A549 (cell line): ENCODE results near the gene BRAT1. TPM values are rescaled to one million over a fixed set of nuclear protein-coding genes. Genes with fewer than 3 reads are reported as not detected.

Experiments
- ATAC-seq, 2 experiments: fragments of 200-7000 bp in 1 of 2; fragments of >200 bp in 1 of 2; cut with Nextera tagmentation in 1 of 2; cut with Tn5 transposase in 1 of 2; 3 replicates each; pipeline versions ENCODE4 v1.8.0 to v1.9.1; 2018 to 2020; ENCODE audit warnings: mild to moderate bottlenecking in 1 of 2, moderate library complexity in 1 of 2
- CTCF ChIA-PET: fragments of 300-600 bp; sonication (Branson Sonifier 250); formaldehyde crosslinking; extraction: SDS; loops from one replicate; lab custom pipeline; 2021; ENCODE audit warnings: antibody characterized with exemption, inconsistent platforms; lab: Yijun Ruan, JAX
- POLR2A ChIA-PET: fragments of 350-600 bp; formaldehyde crosslinking; extraction: SDS; loops from one replicate; lab custom pipeline; 2021; ENCODE audit warnings: antibody characterized with exemption, inconsistent platforms; lab: Yijun Ruan, JAX
- DNase-seq, 2 experiments: peaks; one replicate each; pipeline versions ENCODE4 v3.0.0 to v3.0.0-alpha.2; 2011 to 2016; ENCODE audit warnings: low read depth in 1 of 2, low spot score in 1 of 2
- FAIRE-seq: peaks from 2 replicates; lab custom pipeline; 2011; peaks lifted over from hg19 to GRCh38; lab: Jason Lieb, UNC
- H3K27ac ChIP-seq, 2 experiments: fragments of >200 bp; sonication (Bioruptor Twin); formaldehyde crosslinking; 3 replicates each; pipeline ENCODE4 v1.5.1; 2016 to 2017
- H3K4me1 ChIP-seq: fragments of >200 bp; sonication (Bioruptor Twin); formaldehyde crosslinking; 3 replicates; pipeline ENCODE4 v1.6.1; 2016
- H3K4me2 ChIP-seq: fragments of >200 bp; sonication (Bioruptor Twin); formaldehyde crosslinking; 3 replicates; pipeline ENCODE4 v1.6.1; 2016
- H3K4me3 ChIP-seq: fragments of >200 bp; sonication (Bioruptor Twin); formaldehyde crosslinking; 3 replicates; pipeline ENCODE4 v1.5.1; 2016
- H3K9me3 ChIP-seq: fragments of >200 bp; sonication (Bioruptor Twin); formaldehyde crosslinking; 3 replicates; pipeline ENCODE4 v1.6.1; 2016
- ATOH8 ChIP-seq: fragments of 250-450 bp; sonication (Bioruptor Pico); IDR thresholded peaks from 2 replicates; pipeline ENCODE4 v1.5.0; 2020; ENCODE audit warnings: low read depth, mild to moderate bottlenecking, moderate library complexity
- BCL3 ChIP-seq: fragments of >200 bp; sonication (Bioruptor Twin); formaldehyde crosslinking; IDR thresholded peaks from 3 replicates; pipeline ENCODE4 v1.6.1; 2016
- CBX2 ChIP-seq: fragments of 200-600 bp; sonication (generic); IDR thresholded peaks from 2 replicates; pipeline ENCODE4 v1.6.1; 2016; ENCODE audit warnings: low read depth, mild to moderate bottlenecking, borderline replicate concordance
- CBX8 ChIP-seq: fragments of 200-600 bp; sonication (generic); IDR thresholded peaks from 2 replicates; pipeline ENCODE4 v1.6.1; 2016
- CHD2 ChIP-seq: fragments of 150-350 bp; IDR thresholded peaks from 2 replicates; pipeline ENCODE4 v1.6.1; 2014; ENCODE audit warnings: low read length; ENCODE audit not compliant: partially characterized antibody
- CTCF ChIP-seq: fragments of >200 bp; sonication (Bioruptor Twin); formaldehyde crosslinking; IDR thresholded peaks from 3 replicates; pipeline ENCODE4 v1.5.1; 2016
- EHF ChIP-seq: fragments of 250-450 bp; sonication (Bioruptor Pico); IDR thresholded peaks from 2 replicates; pipeline ENCODE4 v1.5.0; 2020; ENCODE audit warnings: mild to moderate bottlenecking
- ELK1 ChIP-seq: fragments of 150-350 bp; IDR thresholded peaks from 2 replicates; pipeline ENCODE4 v1.6.1; 2014; ENCODE audit warnings: low read depth, mild to moderate bottlenecking, low read length
- FOSL2 ChIP-seq, 2 experiments: fragments of 450-650 bp in 1 of 2; fragments of >200 bp in 1 of 2; sonication (Bioruptor Twin) in 1 of 2; formaldehyde crosslinking; IDR thresholded peaks; 2 replicates each; pipeline versions ENCODE4 v1.5.0 to v1.6.1; 2016 to 2020; ENCODE audit warnings: mild to moderate bottlenecking in 1 of 2, moderate library complexity in 1 of 2
- GATA3 ChIP-seq: IDR thresholded peaks from 2 replicates; pipeline ENCODE4 v1.6.1; 2012; ENCODE audit warnings: borderline replicate concordance
- HDAC2 ChIP-seq: fragments of 200-600 bp; sonication (generic); IDR thresholded peaks from 2 replicates; pipeline ENCODE4 v1.6.1; 2016
- HOXB5 ChIP-seq: fragments of 250-450 bp; sonication (Bioruptor Pico); IDR thresholded peaks from 2 replicates; pipeline ENCODE4 v1.5.0; 2020; ENCODE audit warnings: mild to moderate bottlenecking, moderate library complexity
- JUN ChIP-seq, 2 experiments: fragments of >200 bp; sonication (Bioruptor Twin); formaldehyde crosslinking; IDR thresholded peaks; 2 replicates in 1 of 2; 3 replicates in 1 of 2; pipeline ENCODE4 v1.6.1; 2016 to 2017
- JUNB ChIP-seq: fragments of >200 bp; sonication (Bioruptor Twin); formaldehyde crosslinking; IDR thresholded peaks from 2 replicates; pipeline ENCODE4 v1.6.1; 2016
- KDM5A ChIP-seq: fragments of 200-600 bp; sonication (generic); IDR thresholded peaks from 2 replicates; pipeline ENCODE4 v1.6.1; 2016; ENCODE audit warnings: antibody characterized with exemption, mild to moderate bottlenecking
- MAFK ChIP-seq: fragments of 450-650 bp; IDR thresholded peaks from 2 replicates; pipeline ENCODE4 v1.6.1; 2014; ENCODE audit not compliant: partially characterized antibody
- NPAS2 ChIP-seq: fragments of 250-450 bp; sonication (Bioruptor Pico); IDR thresholded peaks from 2 replicates; pipeline ENCODE4 v1.8.0; 2022; ENCODE audit warnings: mild to moderate bottlenecking, moderate library complexity, borderline replicate concordance
- NR3C1 ChIP-seq: fragments of >200 bp; sonication (Bioruptor Twin); formaldehyde crosslinking; IDR thresholded peaks from 3 replicates; pipeline ENCODE4 v1.6.1; 2017
- RAD21 ChIP-seq, 2 experiments: fragments of >200 bp in 1 of 2; sonication (Bioruptor Twin) in 1 of 2; formaldehyde crosslinking in 1 of 2; IDR thresholded peaks in 1 of 2; conservative IDR thresholded peaks in 1 of 2; 2 replicates in 1 of 2; 3 replicates in 1 of 2; pipeline ENCODE4 v1.6.1; 2012 to 2018; ENCODE audit warnings: inconsistent platforms in 1 of 2
- RCOR1 ChIP-seq: fragments of 150-350 bp; IDR thresholded peaks from 2 replicates; pipeline ENCODE4 v1.6.1; 2014; ENCODE audit warnings: antibody characterized with exemption, low read length, low read depth
- REST ChIP-seq: fragments of 200-600 bp; sonication (generic); IDR thresholded peaks from 2 replicates; pipeline ENCODE4 v1.6.1; 2016; ENCODE audit warnings: antibody characterized with exemption, mild to moderate bottlenecking, moderate library complexity
- RFX5 ChIP-seq: fragments of 450-650 bp; IDR thresholded peaks from 2 replicates; pipeline ENCODE4 v1.7.1; 2014; ENCODE audit warnings: antibody characterized with exemption, mild to moderate bottlenecking, moderate library complexity
- SREBF2 ChIP-seq: fragments of 450-650 bp; IDR thresholded peaks from 2 replicates; pipeline ENCODE4 v1.6.1; 2014; ENCODE audit warnings: mild to moderate bottlenecking, moderate library complexity
- ZFP36 ChIP-seq: fragments of 450-650 bp; IDR thresholded peaks from 2 replicates; pipeline ENCODE4 v1.6.1; 2014; ENCODE audit warnings: borderline replicate concordance; ENCODE audit not compliant: partially characterized antibody
- WGBS: methylation state at CpG from one replicate; pipeline ENCODE4 v1.1.6; 2017; ENCODE audit errors: missing lambda C conversion rate; 5-methylcytosine and 5-hydroxymethylcytosine counted together
- polyA plus RNA-seq, 4 experiments: library from polyadenylated mRNA; depleted of rRNA in 3 of 4; stranded (reverse); fragments of >200 nt; fragmentation: RNase III in 1 of 4; extraction: RNeasy Plus Mini Kit Qiagen cat#74134 plus additional on column Dnase treatment in 1 of 4; gene quantifications; 2 replicates in 3 of 4; 3 replicates in 1 of 4; pipeline ENCODE4 v1.2.3, GENCODE V29; 2011 to 2017

The BRAT1 gene
- polyA plus RNA-seq, 2 of the 4 experiments (the other 2 are of a cell fraction) = 11.9 to 25.6 TPM

GRCh38 chr7:2595258-2595860 is 40.0 kb upstream of the BRAT1 start:
- no peak for ATAC-seq
- H3K4me2 ChIP-seq = no peak overlapping the region
- TF ChIP-seq GATA3 (no peak), REST (no peak), NPAS2 (no peak), RAD21 (conservative IDR thresholded peaks at IDR 0.05 in 1 of 2, IDR thresholded peaks at IDR 0.05 in 1 of 2) (no peak), CBX2 (no peak), CHD2 (no peak), SREBF2 (no peak), MAFK (no peak), CTCF (no peak), CBX8 (no peak), EHF (CRISPR knock-in tag) (no peak), ELK1 (no peak), ATOH8 (no peak), HOXB5 (CRISPR knock-in tag) (no peak), HDAC2 (no peak), RFX5 (no peak), JUNB (no peak), JUN (IDR thresholded peaks at IDR 0.05) (no peak), ZFP36 (no peak)
- 92% methylated on average over 24 of the region's 27 CpGs for WGBS
- DNase-seq = no peak
- H3K27ac ChIP-seq = no peak overlapping the region
- H3K4me1 ChIP-seq = no peaks in the 10 kb centered on the region
- ChIA-PET POLR2A (no interaction called here), CTCF (interaction anchor here (1.3 to 1.5 kb wide), 2 partner anchors 14 to 125 kb away, joined by 3 read pairs; no protein-coding TSS in a partner anchor)
- H3K4me3 ChIP-seq = no peak overlapping the region
- no peak for FAIRE-seq
- H3K9me3 ChIP-seq = no peaks in the 10 kb centered on the region

- Histone ChIP-seq H3K4me2 (no peak overlapping the region), H3K9me3 (no peaks in the 10 kb centered on the region), H3K4me3 (no peak overlapping the region), H3K27ac (no peak overlapping the region), H3K4me1 (no peaks in the 10 kb centered on the region)
- ATAC-seq (no peak), FAIRE-seq (no peak), DNase-seq (no peak)
- 97% methylated on average over 9 of the region's 10 CpGs for WGBS
- POLR2A ChIA-PET = no interaction called here
- CTCF ChIA-PET = interaction anchor here (0.6 to 1.5 kb wide), 3 partner anchors 14 to 125 kb away, joined by 3 read pairs; no protein-coding TSS in a partner anchor
- TF ChIP-seq NR3C1 (no peak), CTCF (no peak), BCL3 (no peak), RCOR1 (no peak), KDM5A (no peak), CBX2 (no peak), ELK1 (no peak), FOSL2 (IDR thresholded peaks at IDR 0.05) (no peak), FOSL2 (CRISPR knock-in tag; IDR thresholded peaks at IDR 0.05) (no peak)
These were observed 39.3 kb upstream of the BRAT1 start for GRCh38 chr7:2594599-2594998.
